Motor neuron (in vitro differentiated cells): ENCODE data around the gene ACOT13. TPM values are rescaled to one million over a fixed set of nuclear protein-coding genes. Genes with fewer than 3 reads are reported as not detected.
"Not testable (repeated sequence)": the region's sequence is repeated elsewhere in the genome, so short reads cannot be mapped to it uniquely, and the experiment has no call there.

Experiments
- ATAC-seq, 8 experiments: fragments of 200-7000 bp; cut with Tn5 transposase; replicated peaks in 6 of 8; 2 replicates each; pipeline ENCODE4 v1.8.0; 2021; ENCODE audit warnings: mild to moderate bottlenecking in 8 of 8, moderate library complexity in 8 of 8
- H3K27ac ChIP-seq, 2 donors: fragments of 250-450 bp; sonication (Bioruptor Pico); 2 replicates each; pipeline ENCODE4 v1.9.0; 2021; ENCODE audit warnings: antibody characterized with exemption in 2 of 2, mild to moderate bottlenecking in 2 of 2, moderate library complexity in 1 of 2
- H3K4me1 ChIP-seq, 2 donors: fragments of 250-450 bp; sonication (Bioruptor Pico); replicated peaks in 1 of 2; 2 replicates each; pipeline ENCODE4 v1.6.1; 2021; ENCODE audit warnings: antibody characterized with exemption in 2 of 2, mild to moderate bottlenecking in 2 of 2, moderate library complexity in 1 of 2
- H3K4me3 ChIP-seq, 5 donors: fragments of 250-450 bp; sonication (Bioruptor Pico); 2 replicates each; pipeline ENCODE4 v1.9.0; 2021; ENCODE audit warnings: antibody characterized with exemption in 5 of 5, mild to moderate bottlenecking in 5 of 5, moderate library complexity in 4 of 5
- WGBS, 10 experiments: fragments of 450-650 bp; shearing (Covaris generic); methylation state at CpG; one replicate each; pipeline ENCODE4 v1.0.0; 2022; 5-methylcytosine and 5-hydroxymethylcytosine counted together
- in situ Hi-C, 9 experiments: fragments of 400-800 bp; cut with MboI; loops; one replicate each; pipeline ENCODE4 v1.15.0; 2021; ENCODE audit warnings: low sequenced_read_pairs in 9 of 9, low pct_unique_long_range_greater_than_20kb in 2 of 9; ENCODE audit not compliant: unreplicated experiment in 9 of 9
- total RNA-seq, 8 experiments: library from RNA; unstranded; fragments of 300-600 nt; gene quantifications; 2 replicates each; pipeline versions ENCODE4 v1.2.3 to v1.2.4, GENCODE V29; 2022

The ACOT13 gene
- total RNA-seq, 8 experiments from 2014 or later: 13.5 to 39.4 (median 18.2) TPM

DNA sequence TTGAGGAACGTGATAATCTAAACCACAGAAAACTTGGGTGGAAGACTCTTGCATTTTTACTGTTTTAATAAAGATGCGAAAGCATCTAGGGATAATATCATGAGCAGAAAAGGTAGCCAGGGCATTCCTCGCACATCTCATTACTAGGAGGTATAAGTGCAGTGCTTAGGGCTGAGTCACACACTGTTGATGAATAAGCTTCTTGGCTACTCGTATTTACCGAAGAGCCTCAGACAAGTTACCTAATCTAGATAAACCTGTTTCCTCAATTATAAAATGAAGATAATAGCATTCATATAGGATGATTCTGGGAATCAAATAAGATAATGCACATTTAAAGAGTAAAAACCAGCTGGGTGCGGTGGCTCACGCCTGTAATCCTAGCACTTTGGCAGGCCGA lies 20.1 kb upstream of the ACOT13 start:
- peak in 1 of 8 experiments; percentile 21 for ATAC-seq
- no peak overlapping the region for H3K4me3 ChIP-seq

GRCh38 chr6:24648276-24648675 lies 18.6 kb upstream of the ACOT13 start:
- H3K27ac ChIP-seq: no peak overlapping the region
- WGBS, 10 experiments: 80 to 100% (median 87%) methylated on average over 1 to 5 of the region's 5 CpGs; no CpG with 5 or more reads in 1 of the 10 experiments
- no peak overlapping the region for H3K4me3 ChIP-seq
- peaks cover 4% of the 10 kb centered on the region in 2 donors for H3K4me1 ChIP-seq
- ATAC-seq: no peak
- in situ Hi-C loops: no loop called here

More for the DNA sequence above, 20.1 kb upstream of the ACOT13 start:
- Histone ChIP-seq H3K4me1 (peaks cover 4% of the 10 kb centered on the region in 2 donors), H3K27ac (no peak overlapping the region)
- 40 to 100% (median 79%) methylated on average over 1 to 7 of the region's 8 CpGs; no CpG with 5 or more reads in 2 of the 10 experiments for WGBS, 10 experiments
- in situ Hi-C loops: no loop called here

DNA sequence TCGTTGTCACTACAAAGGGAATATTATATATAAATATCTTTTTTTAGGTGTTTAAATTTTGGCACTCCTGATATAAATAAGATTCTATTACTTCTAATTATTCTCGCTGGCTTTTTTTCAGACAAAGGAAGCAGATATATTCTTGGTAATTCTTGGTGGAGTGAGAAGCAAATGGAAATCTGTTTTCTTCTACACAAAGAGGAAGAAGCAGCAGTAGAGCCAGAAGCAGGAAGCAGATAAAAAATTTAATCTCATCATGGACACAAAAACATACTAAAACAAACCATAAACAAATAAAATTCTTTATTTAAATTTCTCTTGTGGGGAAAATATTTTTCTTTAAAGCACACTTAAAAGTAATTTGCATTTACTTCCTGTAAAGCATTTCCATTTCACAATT lies 17.2 kb upstream of the ACOT13 start:
- no peak for ATAC-seq
- H3K4me3 ChIP-seq: no peak overlapping the region
- no peak overlapping the region for H3K27ac ChIP-seq
- WGBS, 10 experiments: 73 to 100% (median 97%) methylated on average over 1 to 2 of the region's 2 CpGs
- in situ Hi-C loops: no loop called here
- peaks cover 4% of the 10 kb centered on the region in 2 donors for H3K4me1 ChIP-seq

- H3K4me1 ChIP-seq: peaks cover under 1 to 1% of the 10 kb centered on the region in 2 donors
- no peak overlapping the region for H3K4me3 ChIP-seq
- ATAC-seq: no peak
- H3K27ac ChIP-seq: no peak overlapping the region
- 44 to 77% (median 54%) methylated on average over 1 to 3 of the region's 3 CpGs; no CpG with 5 or more reads in 1 of the 10 experiments for WGBS, 10 experiments
- in situ Hi-C loops: no loop called here
Observed at GRCh38 chr6:24650365-24650764, 16.5 kb upstream of the ACOT13 start.

GRCh38 chr6:24655215-24655614 lies 11.7 kb upstream of the ACOT13 start:
- no peaks in the 10 kb centered on the region for H3K4me1 ChIP-seq
- H3K4me3 ChIP-seq: no peak overlapping the region
- in situ Hi-C loops: no loop called here
- ATAC-seq: no peak
- WGBS, 10 experiments: 43 to 100% (median 83%) methylated on average over 1 of the region's 1 CpG; no CpG with 5 or more reads in 1 of the 10 experiments
- H3K27ac ChIP-seq: no peak overlapping the region

DNA sequence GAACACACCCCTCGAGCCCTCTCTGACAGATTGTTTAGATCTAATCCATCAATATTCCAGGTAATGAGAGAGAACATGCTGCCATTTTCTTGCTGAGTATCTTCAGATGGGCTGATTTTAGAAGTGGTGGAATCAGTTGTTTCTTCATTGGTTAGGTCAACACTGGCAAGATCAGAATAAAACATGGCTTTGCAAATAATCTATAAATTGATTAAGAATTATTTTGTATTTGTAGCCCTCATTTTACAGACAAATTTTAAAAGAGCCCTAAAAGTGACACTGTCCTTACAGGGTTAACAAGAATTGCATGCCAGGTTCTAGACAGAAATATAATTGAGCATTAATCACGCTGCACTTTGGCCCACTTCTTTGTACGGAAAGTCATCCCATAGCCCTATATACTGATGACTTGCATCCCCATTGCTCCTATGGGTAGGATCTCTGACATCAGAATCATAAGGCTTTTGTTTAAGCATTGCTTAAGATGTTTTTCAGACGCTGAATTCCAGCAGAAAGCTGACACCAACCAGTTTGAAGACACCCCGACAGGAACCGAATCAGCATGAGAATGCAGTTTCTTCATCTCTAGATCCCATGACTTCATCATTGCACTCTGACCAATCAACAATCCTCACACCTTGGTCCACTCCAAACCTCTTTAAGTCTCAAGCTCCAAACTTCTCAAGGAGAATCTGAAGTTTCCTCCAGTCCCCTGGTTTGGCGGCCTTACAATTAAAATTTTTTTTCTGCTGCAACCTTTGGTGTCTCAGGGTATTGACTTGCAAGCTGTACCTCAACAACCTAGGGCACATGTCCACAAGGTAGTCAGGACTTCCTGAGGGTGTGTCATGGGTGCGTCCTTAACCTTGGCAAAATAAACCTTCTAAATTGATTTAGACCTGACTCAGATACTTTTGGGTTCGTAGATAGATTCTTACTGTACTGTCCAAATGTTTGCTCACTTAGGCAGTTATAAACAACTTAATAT lies 8.0 kb upstream of the ACOT13 start:
- 51 to 83% (median 75%) methylated on average over 3 to 9 of the region's 9 CpGs; no CpG with 5 or more reads in 1 of the 10 experiments for WGBS, 10 experiments
- Histone ChIP-seq H3K4me1 (no peaks in the 10 kb centered on the region), H3K27ac (no peak overlapping the region), H3K4me3 (no peak overlapping the region)
- peak in 7 of 8 experiments; percentile 32 to 96 (median 53) for ATAC-seq
- in situ Hi-C loops: no loop called here

DNA sequence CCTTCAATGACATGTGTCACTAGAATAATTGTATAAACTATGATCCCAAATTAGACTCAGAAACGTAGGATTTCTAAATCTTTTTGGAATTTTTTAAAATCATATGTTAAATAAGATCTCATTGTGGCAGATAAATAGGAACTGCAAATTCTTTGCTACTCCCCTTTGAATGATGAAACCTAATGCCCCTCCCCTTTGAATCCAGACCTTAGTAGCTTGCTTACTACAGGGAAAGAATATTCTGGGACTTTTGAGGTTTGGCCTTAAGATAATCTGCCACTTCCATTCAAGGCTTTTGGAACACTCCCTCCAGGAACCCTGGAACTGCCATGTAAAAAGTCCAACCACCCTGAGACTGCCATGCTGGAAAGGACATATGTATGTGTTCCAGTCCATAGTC lies 7.3 kb upstream of the ACOT13 start:
- peak in 1 of 8 experiments; percentile 22 for ATAC-seq
- in situ Hi-C loops: no loop called here
- Histone ChIP-seq H3K4me1 (peaks cover under 1 to 2% of the 10 kb centered on the region in 2 donors), H3K27ac (no peak overlapping the region), H3K4me3 (no peak overlapping the region)
- 20 to 100% (median 83%) methylated on average over 1 of the region's 1 CpG; no CpG with 5 or more reads in 1 of the 10 experiments for WGBS, 10 experiments

GRCh38 chr6:24660105-24660504 lies 6.8 kb upstream of the ACOT13 start:
- ATAC-seq: no peak
- WGBS, 10 experiments: 75 to 100% (median 98%) methylated on average over 2 of the region's 2 CpGs; no CpG with 5 or more reads in 2 of the 10 experiments
- Histone ChIP-seq H3K27ac (no peak overlapping the region), H3K4me1 (peaks cover 4 to 6% of the 10 kb centered on the region in 2 donors), H3K4me3 (no peak overlapping the region)
- in situ Hi-C loops: no loop called here

- H3K27ac ChIP-seq, H3K4me3 ChIP-seq, ATAC-seq, in situ Hi-C loops: not testable (repeated sequence)
- H3K4me1 ChIP-seq: peaks cover 6 to 11% of the 10 kb centered on the region in 2 donors
- WGBS, 10 experiments: 56 to 100% (median 83%) methylated on average over 1 to 4 of the region's 5 CpGs
Observed at GRCh38 chr6:24661759-24662158, 5.1 kb upstream of the ACOT13 start.

DNA sequence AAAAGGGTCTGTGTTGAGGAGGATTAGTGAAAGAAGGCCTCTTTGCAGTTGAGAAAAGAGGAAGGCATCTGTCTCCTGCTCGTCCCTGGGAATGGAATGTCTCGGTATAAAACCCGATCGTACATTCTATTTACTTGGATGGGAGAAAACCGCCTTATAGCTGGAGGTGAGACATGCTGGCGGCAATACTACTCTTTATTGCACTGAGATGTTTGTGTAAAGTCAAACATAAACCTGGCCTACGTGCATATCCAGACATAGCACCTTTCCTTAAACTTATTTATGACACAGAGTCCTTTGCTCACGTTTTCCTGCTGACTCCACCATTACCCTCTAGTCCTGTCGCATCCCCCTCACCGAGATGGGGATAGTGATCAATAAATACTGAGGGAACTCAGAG lies 4.6 kb upstream of the ACOT13 start:
- Histone ChIP-seq H3K27ac (no peak overlapping the region), H3K4me1 (peaks cover 6 to 11% of the 10 kb centered on the region in 2 donors), H3K4me3 (no peak overlapping the region)
- WGBS, 10 experiments: 93 to 100% (median 99%) methylated on average over 1 to 10 of the region's 10 CpGs; no CpG with 5 or more reads in 3 of the 10 experiments
- ATAC-seq: no peak
- in situ Hi-C loops: no loop called here

DNA sequence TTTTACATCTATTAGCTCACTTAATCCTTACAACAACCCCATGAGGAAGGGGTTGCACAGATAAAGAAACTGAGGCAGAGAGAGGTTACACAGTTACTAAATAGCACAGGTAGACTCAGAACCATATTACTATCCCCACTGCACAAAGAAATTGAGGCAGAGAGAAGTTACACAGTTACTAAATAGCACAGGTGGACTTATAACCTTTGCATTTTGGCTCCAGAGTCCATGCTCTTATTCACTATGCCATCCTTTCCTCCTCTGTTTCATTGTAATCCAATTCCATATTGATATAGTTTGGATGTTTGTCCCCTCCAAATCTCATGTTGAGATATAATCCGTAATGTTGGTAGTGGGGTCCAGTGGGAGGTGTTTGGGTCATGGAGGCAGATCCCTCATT lies 3.7 kb upstream of the ACOT13 start:
- 92 to 100% (median 100%) methylated on average over 1 of the region's 1 CpG; no CpG with 5 or more reads in 7 of the 10 experiments for WGBS, 10 experiments
- no peak overlapping the region for H3K4me3 ChIP-seq
- peaks cover 11 to 15% of the 10 kb centered on the region in 2 donors for H3K4me1 ChIP-seq
- no peak for ATAC-seq
- in situ Hi-C loops: no loop called here
- no peak overlapping the region for H3K27ac ChIP-seq

DNA sequence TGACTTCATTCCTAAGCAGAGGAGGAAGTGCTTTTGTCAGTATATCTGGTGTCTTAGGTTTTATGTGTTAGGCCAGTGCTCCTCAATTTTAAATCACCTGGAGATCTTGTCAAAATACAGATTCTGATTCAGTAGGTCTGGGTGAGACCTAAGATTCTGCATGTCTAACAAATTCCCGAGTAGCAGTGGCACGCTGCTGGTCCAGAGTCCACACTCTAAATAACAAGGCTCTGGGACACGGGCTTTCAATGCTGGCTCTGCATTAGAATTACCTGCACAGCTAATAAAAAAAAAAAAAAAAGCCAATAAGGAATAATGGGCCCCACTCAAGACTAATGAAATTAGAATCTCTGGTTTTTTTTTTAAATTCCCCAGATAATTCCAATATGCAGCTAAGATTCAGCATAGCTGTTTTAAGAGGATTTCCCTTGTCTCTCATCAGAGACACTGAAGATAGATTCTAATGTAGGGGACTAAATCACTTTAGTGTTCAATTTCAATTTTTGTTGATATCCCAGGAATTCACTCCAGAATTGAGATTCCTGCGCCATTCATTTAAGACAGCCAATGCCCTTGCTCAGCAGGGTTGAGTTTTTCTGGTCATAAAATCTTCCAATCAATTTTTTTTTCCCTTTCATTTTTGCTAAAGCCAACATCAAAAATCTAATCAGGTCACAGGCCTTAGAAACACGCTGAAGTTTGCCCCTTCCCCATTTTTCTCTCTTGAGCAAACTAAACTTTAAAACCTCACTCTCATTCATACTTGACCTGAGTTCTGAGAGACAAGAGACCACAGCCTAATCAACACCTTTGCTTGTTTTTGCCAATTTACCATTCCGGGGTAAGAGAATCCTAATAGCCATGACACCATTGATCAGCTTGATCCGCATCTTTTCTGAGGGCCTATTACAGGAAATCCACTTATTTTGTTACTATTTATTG lies 2.6 kb upstream of the ACOT13 start:
- Histone ChIP-seq H3K4me3 (peak overlapping the region in 1 of 5 donors; percentile 66), H3K4me1 (peaks cover 11 to 15% of the 10 kb centered on the region in 2 donors), H3K27ac (no peak overlapping the region)
- in situ Hi-C loops: no loop called here
- 84 to 100% (median 95%) methylated on average over 2 to 7 of the region's 7 CpGs for WGBS, 10 experiments
- no peak for ATAC-seq
